Prostate gland (tissue), 2 donors: Measurements from ENCODE around the gene LHFPL3. TPM values are rescaled to one million over a fixed set of nuclear protein-coding genes. Genes with fewer than 3 reads are reported as not detected.

Experiments
- DNase-seq: peaks from one replicate; pipeline ENCODE4 v3.0.0-alpha.2; 2019; ENCODE audit warnings: low spot score
- H3K27ac ChIP-seq, 2 donors: fragments of 200-600 bp; sonication (generic); 2 replicates each; pipeline ENCODE4 v1.5.1; 2017 to 2019
- H3K27me3 ChIP-seq: fragments of 200-600 bp; sonication (generic); replicated peaks from 2 replicates; pipeline ENCODE4 v1.5.1; 2019; ENCODE audit not compliant: insufficient read depth
- H3K36me3 ChIP-seq, 2 donors: fragments of 200-600 bp; sonication (generic); 1 replicate in 1 of 2; 2 replicates in 1 of 2; pipeline versions ENCODE4 v1.5.1 to v1.8.1; 2017 to 2019
- H3K4me1 ChIP-seq: fragments of 200-600 bp; sonication (generic); replicated peaks from 2 replicates; pipeline ENCODE4 v1.5.1; 2019
- H3K4me3 ChIP-seq, 2 donors: fragments of 200-600 bp; sonication (generic); 2 replicates each; pipeline ENCODE4 v1.5.1; 2017 to 2019
- H3K9me3 ChIP-seq: fragments of 200-600 bp; sonication (generic); 2 replicates; pipeline ENCODE4 v1.5.1; 2017
- POLR2A ChIP-seq: fragments of 450-650 bp; IDR thresholded peaks from one replicate; pipeline ENCODE4 v1.6.1; 2016; ENCODE audit warnings: antibody characterized with exemption, mild to moderate bottlenecking
- POLR2AphosphoS5 ChIP-seq: sonication (generic); formaldehyde crosslinking; IDR thresholded peaks from one replicate; pipeline ENCODE4 v1.6.1; 2017; ENCODE audit warnings: antibody characterized with exemption
- whole genome bisulfite sequencing: methylation state at CpG from one replicate; pipeline ENCODE4 v1.1.5; 2018; 5-methylcytosine and 5-hydroxymethylcytosine counted together
- intact Hi-C: fragments of 100-400 bp; cut with DNase I; formaldehyde crosslinking; loops from one replicate; pipeline ENCODE4 v1.14.2; 2022
- total RNA-seq, 2 donors: library from RNA; depleted of rRNA; stranded (reverse); fragments of >200 nt; gene quantifications; one replicate each; pipeline ENCODE4 v1.1.0, GENCODE V29; 2016
- TF ChIP-seq, protein P1 (sequence below), 4 experiments: fragments of 200-600 bp in 2 of 4; fragments of 450-650 bp in 2 of 4; sonication (generic) in 2 of 4; IDR thresholded peaks; 1 replicate in 3 of 4; 2 replicates in 1 of 4; pipeline ENCODE4 v1.5.1; 2016 to 2019; ENCODE audit warnings: antibody characterized with exemption in 4 of 4, mild to moderate bottlenecking in 2 of 4, moderate library complexity in 2 of 4

Gene LHFPL3
- total RNA-seq, 2 donors from 2014 or later = 0.14 TPM; not detected in 1

DNA sequence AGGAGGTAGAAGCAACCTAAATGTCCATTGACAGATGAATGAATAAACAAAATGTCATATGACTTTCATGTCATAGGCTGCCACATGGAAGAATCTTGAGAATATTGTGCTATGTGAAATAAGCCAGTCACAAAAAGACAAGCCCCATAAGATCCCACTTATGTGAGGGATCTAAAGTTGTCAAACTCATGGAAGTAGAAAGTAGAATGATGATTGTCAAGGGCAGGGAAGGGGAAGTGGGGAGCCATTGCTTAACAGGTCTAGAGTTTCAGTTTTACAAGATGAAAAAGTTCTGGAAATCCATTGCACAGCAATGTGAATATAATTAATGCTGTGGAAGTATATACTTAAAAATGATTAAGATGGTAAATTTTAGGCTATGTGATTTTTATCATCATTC is 456.3 kb downstream of the LHFPL3 start:
- no peak for DNase-seq
- intact Hi-C loops = no loop called here
- no peaks in the 10 kb centered on the region for H3K9me3 ChIP-seq
- H3K27ac ChIP-seq = no peak overlapping the region
- TF ChIP-seq, protein P1, sequence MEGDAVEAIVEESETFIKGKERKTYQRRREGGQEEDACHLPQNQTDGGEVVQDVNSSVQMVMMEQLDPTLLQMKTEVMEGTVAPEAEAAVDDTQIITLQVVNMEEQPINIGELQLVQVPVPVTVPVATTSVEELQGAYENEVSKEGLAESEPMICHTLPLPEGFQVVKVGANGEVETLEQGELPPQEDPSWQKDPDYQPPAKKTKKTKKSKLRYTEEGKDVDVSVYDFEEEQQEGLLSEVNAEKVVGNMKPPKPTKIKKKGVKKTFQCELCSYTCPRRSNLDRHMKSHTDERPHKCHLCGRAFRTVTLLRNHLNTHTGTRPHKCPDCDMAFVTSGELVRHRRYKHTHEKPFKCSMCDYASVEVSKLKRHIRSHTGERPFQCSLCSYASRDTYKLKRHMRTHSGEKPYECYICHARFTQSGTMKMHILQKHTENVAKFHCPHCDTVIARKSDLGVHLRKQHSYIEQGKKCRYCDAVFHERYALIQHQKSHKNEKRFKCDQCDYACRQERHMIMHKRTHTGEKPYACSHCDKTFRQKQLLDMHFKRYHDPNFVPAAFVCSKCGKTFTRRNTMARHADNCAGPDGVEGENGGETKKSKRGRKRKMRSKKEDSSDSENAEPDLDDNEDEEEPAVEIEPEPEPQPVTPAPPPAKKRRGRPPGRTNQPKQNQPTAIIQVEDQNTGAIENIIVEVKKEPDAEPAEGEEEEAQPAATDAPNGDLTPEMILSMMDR (IDR thresholded peaks at IDR 0.05) = no peak
- TF ChIP-seq POLR2AphosphoS5 (no peak), POLR2A (no peak)
- H3K27me3 ChIP-seq = no peaks in the 10 kb centered on the region
- no peak overlapping the region for H3K4me3 ChIP-seq
- H3K4me1 ChIP-seq = no peaks in the 10 kb centered on the region
- no peaks in the 10 kb centered on the region for H3K36me3 ChIP-seq

DNA sequence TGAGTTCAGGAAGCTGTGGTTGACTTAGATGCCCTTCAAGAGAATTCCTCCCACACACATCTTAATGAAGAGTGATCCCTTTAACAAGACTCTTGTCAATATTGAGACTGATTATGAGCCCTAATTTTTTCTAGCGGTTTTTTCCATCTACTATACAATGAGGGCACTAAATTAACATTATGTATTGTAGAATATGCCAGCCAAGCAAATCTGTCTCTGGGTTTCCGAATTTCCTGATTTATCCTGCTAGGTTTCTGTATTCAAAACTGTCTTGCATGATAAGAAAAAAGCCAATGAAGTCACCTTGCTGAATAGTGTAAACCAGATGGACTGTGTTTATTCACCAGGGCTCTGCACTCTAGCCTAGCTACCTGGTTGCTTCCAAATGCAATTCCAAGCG is 461.4 kb downstream of the LHFPL3 start:
- DNase-seq = no peak
- Histone ChIP-seq H3K4me1 (no peaks in the 10 kb centered on the region), H3K4me3 (no peak overlapping the region), H3K27me3 (no peaks in the 10 kb centered on the region), H3K9me3 (no peaks in the 10 kb centered on the region), H3K27ac (no peak overlapping the region), H3K36me3 (no peaks in the 10 kb centered on the region)
- 88% methylated on average over 3 of the region's 3 CpGs for WGBS
- TF ChIP-seq, protein P1 (IDR thresholded peaks at IDR 0.05) = no peak
- no peak for TF ChIP-seq POLR2AphosphoS5
- no peak for TF ChIP-seq POLR2A
- intact Hi-C loops = no loop called here

DNA sequence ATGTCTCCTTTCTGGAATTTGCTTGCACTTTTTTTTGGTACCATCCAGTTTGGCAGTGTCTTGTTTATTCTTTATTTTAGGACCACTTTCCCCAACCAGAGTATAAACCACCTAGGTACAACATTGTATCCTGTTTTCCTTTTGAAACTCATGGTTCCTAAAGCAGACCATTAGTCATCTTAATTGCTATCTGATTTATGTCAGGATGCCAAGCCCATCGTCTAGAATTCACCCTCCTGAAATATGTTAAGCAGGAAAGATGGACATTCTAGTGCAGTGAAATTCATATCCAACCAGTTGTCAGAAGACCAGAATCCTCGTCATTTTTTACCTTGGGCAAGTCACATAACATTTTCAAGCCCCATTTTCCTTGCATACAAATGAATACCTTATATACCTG is 462.0 kb downstream of the LHFPL3 start:
- no peak overlapping the region for H3K27ac ChIP-seq
- no peaks in the 10 kb centered on the region for H3K36me3 ChIP-seq
- DNase-seq = no peak
- intact Hi-C loops = no loop called here
- no peaks in the 10 kb centered on the region for H3K27me3 ChIP-seq
- WGBS = 33% methylated on average over 2 of the region's 2 CpGs
- no peaks in the 10 kb centered on the region for H3K9me3 ChIP-seq
- TF ChIP-seq POLR2AphosphoS5 = no peak
- no peak for TF ChIP-seq POLR2A
- TF ChIP-seq, protein P1 (IDR thresholded peaks at IDR 0.05) = no peak
- H3K4me3 ChIP-seq = no peak overlapping the region
- H3K4me1 ChIP-seq = no peaks in the 10 kb centered on the region

DNA sequence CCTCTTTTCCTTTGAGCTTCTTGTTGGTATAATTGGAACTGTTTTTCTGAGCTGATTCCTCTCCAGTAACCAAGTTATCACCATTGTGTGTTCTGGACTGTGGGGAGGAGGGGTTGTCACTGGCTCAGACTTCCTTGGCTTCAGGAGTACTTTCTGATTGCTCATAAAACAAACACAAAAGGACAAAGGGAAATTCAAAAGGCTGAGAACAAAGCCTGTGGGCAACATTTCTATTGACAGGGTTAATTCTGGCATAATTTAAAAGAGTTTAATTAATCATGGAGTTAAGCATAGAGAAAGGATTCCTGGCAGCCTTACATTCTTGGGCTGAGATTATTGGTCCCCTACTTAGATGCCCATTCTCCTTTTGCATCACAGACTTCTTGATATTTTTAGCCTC is 462.7 kb downstream of the LHFPL3 start:
- H3K9me3 ChIP-seq = no peaks in the 10 kb centered on the region
- H3K27ac ChIP-seq = no peak overlapping the region
- no peak overlapping the region for H3K4me3 ChIP-seq
- TF ChIP-seq POLR2AphosphoS5 (peak; percentile 70), POLR2A (no peak)
- H3K4me1 ChIP-seq = no peaks in the 10 kb centered on the region
- H3K36me3 ChIP-seq = no peaks in the 10 kb centered on the region
- peak; percentile 57 for DNase-seq
- intact Hi-C loops = no loop called here
- no peaks in the 10 kb centered on the region for H3K27me3 ChIP-seq

DNA sequence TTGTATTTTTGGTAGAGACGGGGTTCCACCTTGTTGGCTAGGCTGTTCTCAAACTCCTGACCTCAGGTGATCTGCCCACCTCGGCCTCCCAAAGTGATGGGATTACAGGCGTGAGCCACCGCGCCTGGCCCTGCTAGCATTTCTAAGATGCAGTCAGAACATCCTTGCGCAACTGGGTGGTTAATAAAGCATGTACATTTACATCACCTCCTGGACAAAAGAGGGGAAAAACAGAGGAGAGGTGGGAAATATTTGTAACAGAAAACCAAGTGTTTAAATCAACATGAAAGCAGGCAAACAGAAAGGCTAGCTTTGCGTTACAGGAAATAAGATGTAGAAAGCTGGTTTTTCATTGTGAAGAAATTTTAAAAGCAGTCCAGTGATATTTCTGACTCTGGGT is 464.7 kb downstream of the LHFPL3 start:
- no peaks in the 10 kb centered on the region for H3K4me1 ChIP-seq
- no peaks in the 10 kb centered on the region for H3K27me3 ChIP-seq
- H3K4me3 ChIP-seq = no peak overlapping the region
- DNase-seq = no peak
- 89% methylated on average over 7 of the region's 7 CpGs for WGBS
- no peaks in the 10 kb centered on the region for H3K36me3 ChIP-seq
- TF ChIP-seq, protein P1 (IDR thresholded peaks at IDR 0.05) = no peak
- TF ChIP-seq POLR2A = no peak
- no peak for TF ChIP-seq POLR2AphosphoS5
- intact Hi-C loops = no loop called here
- H3K27ac ChIP-seq = no peak overlapping the region
- H3K9me3 ChIP-seq = no peaks in the 10 kb centered on the region
